ENCODE measurements around the gene PPP1R14D.

The PPP1R14D gene

DNA sequence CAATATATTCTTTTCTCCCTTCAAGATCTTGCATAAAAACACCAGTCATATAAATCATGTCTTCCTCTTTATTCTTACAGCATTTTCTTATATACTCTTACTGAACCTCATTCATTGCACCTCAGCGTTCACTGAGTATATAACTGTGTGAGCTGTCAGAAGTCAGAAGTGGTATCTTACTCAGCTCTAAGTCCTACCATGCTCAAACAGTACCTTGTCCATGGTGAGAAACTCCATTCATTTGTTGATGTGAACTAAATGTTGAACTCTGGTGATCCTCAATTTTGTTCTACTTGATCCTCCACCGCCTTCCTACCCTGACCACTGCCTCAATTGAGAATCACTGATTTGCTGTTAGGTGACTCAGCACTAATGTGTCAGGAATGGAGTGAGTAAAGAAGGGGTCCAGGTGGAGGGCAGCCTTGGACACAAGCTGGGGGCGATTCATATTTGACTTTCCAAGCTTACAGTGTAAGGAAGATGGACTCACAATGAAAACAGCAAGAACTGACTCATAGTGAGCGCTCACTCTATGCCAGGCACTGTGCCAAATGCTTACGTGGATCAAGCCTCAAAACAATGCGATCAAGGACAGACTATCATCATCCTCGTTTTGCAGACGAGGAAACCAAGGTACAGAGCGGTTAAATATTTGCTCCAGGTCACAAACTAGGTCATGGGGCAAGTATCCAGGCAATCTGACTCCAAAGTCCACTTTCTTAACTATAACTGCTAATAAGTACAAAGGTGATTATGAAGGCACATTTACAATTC is 35.1 kb downstream of the PPP1R14D start:
- no peak for DNase-seq
- in situ Hi-C loops (cut with MboI; ENCODE audit: low pct_unique_long_range_greater_than_20kb, low sequenced_read_pairs) = no loop called here

DNA sequence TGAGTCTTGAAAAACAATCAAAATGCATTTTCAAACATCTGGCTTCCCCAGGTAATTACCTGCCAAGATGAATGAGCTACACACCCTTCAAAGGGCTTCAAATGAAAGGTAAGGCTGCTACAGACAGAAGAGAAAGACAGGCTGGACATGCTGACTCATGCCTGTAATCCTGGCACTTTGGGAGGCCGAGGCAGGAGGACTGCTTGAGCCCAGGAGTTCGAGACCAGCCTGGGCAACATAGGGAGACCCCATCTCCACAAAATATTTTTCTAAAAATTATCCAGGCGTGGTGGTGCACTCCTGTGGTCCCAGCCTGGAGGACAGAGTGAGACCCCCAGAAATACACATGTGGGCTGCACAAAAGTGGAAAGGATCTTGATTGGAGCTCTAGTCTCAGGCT is 36.1 kb downstream of the PPP1R14D start:
- DNase-seq = no peak
- in situ Hi-C loops (cut with MboI; ENCODE audit: low pct_unique_long_range_greater_than_20kb, low sequenced_read_pairs) = no loop called here

DNA sequence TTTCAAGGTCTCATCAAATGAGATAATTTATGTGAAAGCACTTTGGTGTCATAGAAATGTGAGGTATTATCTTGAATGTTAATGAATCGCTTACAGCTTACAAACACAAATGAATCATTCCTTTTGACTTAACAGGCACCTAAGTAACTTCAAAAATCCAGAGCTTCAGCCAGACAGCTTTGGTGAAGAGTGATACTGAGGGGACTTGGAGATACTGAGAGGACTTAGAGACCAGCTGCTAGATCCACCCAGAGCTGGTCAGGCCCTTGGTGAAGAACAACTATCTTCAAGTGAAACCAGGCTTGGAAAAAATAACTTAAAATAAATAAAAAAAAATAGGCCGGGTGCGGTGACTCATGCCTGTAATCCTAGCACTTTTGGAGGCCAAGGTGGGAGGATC is 37.8 kb downstream of the PPP1R14D start:
- in situ Hi-C loops (cut with MboI; ENCODE audit: low pct_unique_long_range_greater_than_20kb, low sequenced_read_pairs) = no loop called here

DNA sequence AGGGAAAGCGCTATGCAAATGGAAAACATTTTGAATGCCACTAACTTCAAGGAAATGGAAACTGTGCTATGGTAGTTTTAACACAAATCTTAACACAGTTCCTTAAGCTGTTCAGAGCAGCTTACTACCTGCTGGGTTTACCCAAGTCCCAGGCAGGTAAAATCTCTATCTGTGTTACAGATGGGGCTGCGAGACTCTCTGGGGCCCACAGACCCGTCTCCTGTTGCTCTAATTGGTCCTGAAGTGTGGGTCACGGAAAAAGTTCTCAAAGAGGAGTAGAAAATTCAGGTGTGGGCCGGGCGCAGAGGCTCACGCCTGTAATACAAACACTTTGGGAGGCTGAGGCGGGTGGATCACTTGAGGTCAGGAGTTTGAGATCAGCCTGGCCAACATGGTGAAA is 38.5 kb downstream of the PPP1R14D start:
- in situ Hi-C loops (cut with MboI; ENCODE audit: low pct_unique_long_range_greater_than_20kb, low sequenced_read_pairs) = no loop called here

More for the DNA sequence above, 37.8 kb downstream of the PPP1R14D start:
- no peak for DNase-seq

DNA sequence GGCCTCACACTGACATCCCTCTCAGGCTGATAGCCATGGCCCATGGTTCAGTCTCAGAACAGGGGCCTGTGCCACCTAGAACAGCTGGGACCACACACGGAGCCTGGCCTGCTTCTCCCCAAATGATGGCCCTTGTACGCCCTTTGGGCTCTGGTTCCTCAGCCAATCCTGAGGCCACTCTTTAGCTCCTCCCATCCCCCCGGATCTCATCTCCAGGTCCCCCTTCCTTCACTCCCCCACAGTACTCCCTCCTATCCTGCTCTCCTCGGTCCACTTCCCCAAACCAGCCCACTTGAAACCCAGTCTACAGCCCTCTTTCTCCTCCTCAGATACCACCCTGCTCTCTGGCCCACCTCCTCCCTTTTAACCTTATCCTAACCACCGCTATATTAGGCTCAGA is 39.4 kb downstream of the PPP1R14D start:
- DNase-seq = no peak
- in situ Hi-C loops (cut with MboI; ENCODE audit: low pct_unique_long_range_greater_than_20kb, low sequenced_read_pairs) = no loop called here

More for the DNA sequence above, 38.5 kb downstream of the PPP1R14D start:
- no peak for DNase-seq

DNA sequence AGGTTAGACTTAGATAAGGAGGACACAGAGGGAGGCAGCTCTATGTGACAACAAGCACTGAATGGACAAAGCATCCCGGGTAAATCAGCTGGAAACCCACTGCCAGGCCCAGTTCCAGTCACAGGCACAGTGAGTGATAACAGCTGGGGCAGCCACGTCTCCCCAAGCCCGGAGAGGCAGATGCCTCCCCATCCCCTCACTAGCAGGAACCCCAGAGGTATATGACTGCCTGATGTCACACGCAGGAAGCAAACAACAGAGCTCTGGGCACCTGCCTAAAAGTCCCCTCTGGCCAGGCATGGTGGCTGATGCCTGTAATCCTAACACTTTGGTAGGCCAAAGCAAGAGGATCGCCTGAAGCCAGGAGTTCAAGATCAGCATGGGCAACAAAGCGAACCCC is 40.5 kb downstream of the PPP1R14D start:
- DNase-seq = no peak
- in situ Hi-C loops (cut with MboI; ENCODE audit: low pct_unique_long_range_greater_than_20kb, low sequenced_read_pairs) = no loop called here

DNA sequence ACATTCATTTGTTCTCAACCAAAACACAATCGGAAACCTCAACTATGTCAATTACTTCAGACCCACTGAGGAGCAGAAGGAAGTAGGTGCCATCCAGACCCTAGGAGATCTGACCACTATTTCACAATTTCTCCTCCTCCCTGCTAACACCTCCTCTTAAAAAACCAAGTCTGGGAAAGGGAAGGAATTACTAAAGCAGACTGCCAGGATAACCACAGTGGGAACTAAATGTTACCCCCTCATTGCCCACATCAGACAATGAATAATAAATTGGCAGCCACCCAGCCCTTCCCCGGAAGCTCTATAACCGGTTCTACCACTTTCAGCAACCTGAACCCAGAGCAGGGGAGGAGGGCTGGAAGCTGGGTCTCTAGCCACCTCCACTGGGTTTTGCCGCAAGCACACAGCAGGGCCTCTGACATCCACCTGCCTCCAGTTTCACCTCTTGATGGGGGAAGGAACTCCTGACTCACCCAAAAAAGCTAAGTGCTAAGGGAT is 41.1 kb downstream of the PPP1R14D start:
- peak; percentile 88 for DNase-seq
- in situ Hi-C loops (cut with MboI; ENCODE audit: low pct_unique_long_range_greater_than_20kb, low sequenced_read_pairs) = no loop called here

DNA sequence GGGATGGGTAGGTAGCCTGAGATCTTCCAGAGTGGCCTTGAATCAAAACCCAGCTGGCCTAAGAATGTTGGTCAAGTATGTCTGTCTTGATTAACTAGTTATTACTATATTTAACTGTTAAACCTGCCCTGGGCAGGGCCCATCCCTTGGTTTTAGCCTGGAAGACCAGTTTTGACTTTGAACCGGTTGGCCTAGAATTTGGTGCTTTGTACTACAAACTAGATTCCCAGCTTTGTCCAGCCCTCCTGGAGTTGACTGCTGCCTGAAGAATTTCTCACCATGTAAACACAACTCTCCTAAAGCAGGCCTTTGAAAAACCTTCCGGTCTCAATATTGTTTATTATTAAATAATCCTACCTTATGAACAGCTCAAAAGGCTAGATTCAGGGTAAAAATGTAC is 42.7 kb downstream of the PPP1R14D start:
- no peak for DNase-seq
- in situ Hi-C loops (cut with MboI; ENCODE audit: low pct_unique_long_range_greater_than_20kb, low sequenced_read_pairs) = no loop called here

DNA sequence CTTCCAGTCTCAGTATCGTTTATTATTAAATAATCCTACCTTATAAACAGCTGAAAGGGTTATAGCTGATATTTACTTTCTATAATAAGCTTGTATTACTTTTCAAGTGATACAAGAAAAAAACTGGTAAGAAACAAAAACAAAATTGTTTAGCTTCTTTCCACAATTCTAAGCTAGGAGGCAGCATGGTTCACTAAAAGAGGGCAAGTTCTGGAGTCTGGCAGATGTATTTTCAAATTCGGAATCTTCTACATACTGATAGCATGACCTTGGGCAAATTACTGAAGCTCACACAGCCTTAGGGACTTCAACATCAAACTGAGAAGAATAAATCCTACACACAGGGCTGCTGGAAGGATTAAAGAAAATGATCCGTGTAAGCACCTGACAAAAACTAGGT is 43.3 kb downstream of the PPP1R14D start:
- in situ Hi-C loops (cut with MboI; ENCODE audit: low pct_unique_long_range_greater_than_20kb, low sequenced_read_pairs) = no loop called here

DNA sequence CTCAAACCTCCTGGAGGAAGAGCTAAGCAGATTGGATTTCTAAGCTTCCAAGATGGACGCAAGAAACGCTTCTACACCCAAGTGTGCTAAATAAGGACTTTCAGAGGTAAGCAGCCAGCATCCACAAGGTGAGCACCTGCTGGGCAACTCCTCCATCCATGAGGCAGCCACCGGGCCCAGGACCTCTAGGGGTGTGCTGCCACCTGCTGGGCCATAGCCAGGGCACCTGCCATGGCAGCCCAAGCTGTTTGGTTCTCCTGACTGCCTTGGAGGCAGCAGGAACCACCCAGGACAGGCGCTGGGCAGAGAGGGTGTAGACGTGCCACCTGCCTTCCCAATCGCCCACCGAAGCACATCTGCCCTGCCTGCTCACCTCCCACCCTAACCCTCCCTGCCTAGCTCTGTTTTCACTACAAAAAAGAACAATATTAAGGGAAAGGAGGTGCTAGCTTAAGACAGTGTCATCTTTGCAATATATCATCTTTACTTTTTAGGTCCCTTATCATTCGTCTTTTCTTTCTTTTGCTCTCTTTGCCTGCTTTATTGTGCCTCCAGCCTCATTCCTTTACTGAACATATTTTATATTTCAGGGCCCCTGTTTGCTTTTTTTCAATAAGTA is 45.8 kb downstream of the PPP1R14D start:
- in situ Hi-C loops (cut with MboI; ENCODE audit: low pct_unique_long_range_greater_than_20kb, low sequenced_read_pairs) = no loop called here
- peak; percentile 71 for DNase-seq

More for the DNA sequence above, 43.3 kb downstream of the PPP1R14D start:
- no peak for DNase-seq

DNA sequence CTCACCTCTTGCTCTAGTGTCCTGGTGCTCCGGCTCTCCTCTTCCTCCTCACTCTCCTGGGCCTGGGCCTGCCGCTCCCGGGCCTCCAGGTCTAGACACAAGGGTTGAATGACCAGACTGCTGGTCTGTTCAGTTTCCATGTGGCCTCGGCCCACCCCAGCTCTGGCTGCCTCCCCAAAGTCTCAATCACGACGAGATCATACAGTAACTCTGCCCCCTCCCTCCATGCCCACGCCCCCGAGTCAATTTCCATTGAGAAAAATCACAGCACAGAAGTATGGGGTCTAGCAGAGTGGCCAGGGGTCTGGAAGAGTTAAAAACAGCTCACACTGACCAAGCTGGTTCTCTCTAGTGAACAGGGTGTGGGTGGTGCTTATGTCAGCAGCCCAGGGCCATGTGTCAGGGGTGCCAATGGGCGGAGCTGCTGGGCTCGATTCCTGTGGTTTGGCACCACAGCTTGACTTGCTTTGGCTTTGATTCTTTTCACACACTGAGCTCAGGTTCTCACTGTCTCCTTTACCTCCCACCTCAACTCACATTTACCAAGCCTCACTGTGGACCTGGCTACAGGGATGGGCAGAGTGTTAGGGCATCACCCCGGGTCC is 51.9 kb downstream of the PPP1R14D start:
- DNase-seq = no peak
- in situ Hi-C loops (cut with MboI; ENCODE audit: low pct_unique_long_range_greater_than_20kb, low sequenced_read_pairs) = no loop called here

DNA sequence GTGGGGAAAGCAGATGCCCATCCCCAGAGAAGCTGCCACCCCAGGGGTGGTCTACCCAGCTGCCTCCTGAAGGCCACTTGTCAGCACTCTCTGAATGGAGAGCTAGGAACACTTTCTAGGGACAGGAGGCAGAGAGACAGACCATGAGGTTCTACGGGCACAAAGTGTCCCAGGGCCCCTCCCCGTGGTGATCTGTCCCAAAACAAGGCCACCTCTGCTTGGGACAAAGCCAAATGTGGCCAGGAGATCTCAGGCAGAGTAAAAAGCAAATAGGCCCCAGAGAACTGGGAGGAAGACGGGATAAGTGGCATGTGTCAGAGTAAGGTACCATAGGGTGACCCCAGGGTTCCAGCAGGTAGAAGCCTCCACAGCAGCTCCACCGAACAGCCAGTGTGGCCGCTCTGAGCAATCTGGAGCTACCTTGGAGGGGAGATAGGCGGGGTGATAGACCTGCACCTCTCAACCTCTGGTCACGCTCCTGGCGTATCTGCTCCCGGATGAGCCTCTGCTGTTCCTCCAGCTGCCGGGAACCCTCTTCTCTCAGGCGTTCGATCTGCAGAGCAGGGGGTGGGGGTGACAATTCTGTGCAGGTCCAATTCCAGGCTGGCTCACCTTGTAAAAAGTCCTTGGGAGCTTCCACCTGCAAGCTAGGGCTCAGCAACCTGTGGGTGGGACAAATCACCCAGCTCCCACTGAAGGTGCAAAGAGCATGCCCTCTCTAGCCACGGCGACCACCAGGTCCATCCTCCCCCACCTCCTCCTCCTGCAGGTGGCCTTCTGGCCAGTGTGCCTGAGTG is 52.6 kb downstream of the PPP1R14D start:
- in situ Hi-C loops (cut with MboI; ENCODE audit: low pct_unique_long_range_greater_than_20kb, low sequenced_read_pairs) = no loop called here

DNA sequence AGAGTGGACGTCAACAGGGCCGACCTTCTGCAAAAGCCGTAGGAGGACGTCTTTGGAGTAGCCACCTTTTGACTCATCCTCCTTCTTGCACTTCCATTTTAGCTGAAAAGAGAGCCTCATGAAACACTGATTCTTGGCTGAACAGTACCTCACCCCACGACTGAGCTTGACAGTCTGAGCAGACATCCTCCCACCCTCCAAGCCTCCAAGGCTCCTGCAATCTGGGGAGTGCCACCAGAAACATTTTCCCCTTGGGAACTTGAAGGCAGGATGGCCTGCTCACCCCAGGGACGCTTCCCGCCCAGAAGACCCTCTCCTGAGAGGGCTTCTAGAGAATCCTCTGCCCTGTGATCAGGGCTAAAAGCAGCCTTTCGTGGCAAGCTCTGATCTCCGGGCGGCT is 53.5 kb downstream of the PPP1R14D start:
- in situ Hi-C loops (cut with MboI; ENCODE audit: low pct_unique_long_range_greater_than_20kb, low sequenced_read_pairs) = no loop called here
- DNase-seq = no peak

More for the DNA sequence above, 52.6 kb downstream of the PPP1R14D start:
- DNase-seq = no peak

DNA sequence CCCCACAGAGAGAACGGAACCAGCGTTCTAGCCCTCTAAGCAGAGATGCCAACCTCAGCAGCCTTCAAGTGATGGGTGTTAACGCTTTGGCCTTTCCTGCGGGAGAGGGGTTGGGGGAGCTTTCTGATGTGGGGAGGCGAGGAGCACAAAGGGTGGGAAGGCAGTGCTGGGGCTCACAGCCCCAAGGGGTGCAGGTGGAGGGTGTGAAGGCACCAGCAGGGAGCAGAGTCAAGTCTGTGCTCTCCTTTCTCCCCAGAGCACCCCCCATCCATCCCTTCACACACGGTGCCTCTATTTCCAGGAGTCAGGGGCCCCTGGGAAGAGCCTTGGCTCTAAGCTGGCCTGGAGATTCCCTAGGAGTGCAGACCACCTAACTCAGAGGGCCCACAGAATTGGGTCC is 54.6 kb downstream of the PPP1R14D start:
- no peak for DNase-seq
- in situ Hi-C loops (cut with MboI; ENCODE audit: low pct_unique_long_range_greater_than_20kb, low sequenced_read_pairs) = no loop called here

DNA sequence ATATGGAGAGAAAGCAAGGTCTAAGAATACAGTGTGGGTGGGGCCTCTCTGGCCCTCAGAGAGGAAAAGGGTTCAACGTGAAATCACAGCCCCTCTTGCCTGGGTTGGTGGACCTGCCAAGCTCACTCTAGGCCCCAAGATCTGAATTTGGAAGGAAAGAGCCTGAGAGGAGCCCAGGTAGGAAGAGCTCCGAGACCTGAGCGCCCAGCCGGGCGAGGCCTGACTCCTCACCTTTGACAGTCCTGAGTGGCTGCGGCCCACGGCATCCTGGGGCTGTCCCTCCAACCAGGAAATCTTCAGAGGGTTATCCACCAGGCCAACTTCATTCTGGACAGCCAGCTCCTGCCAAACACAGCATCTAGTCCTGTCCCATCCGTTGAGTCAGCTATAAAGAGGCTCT is 55.0 kb downstream of the PPP1R14D start:
- DNase-seq = no peak
- in situ Hi-C loops (cut with MboI; ENCODE audit: low pct_unique_long_range_greater_than_20kb, low sequenced_read_pairs) = no loop called here

DNA sequence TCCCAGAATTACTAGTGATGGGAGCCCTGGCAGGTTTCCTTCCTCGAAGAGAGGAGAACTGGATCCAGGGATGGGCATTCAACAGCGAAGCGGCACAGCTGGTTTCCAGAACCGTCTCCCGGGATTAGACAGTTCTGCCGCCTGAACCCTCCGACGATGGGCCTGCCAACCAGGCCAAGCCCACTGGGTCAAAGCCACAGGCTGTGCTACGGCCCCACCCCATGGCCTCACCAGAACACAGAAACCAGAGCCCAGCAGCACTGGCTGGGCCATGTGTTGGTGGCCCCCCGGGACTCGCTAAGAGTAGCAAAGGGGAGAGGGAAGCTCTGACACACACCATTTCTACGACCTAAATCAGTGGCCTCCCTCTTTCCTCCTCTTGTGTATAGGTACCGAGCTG is 56.5 kb downstream of the PPP1R14D start:
- in situ Hi-C loops (cut with MboI; ENCODE audit: low pct_unique_long_range_greater_than_20kb, low sequenced_read_pairs) = no loop called here
- DNase-seq = no peak

DNA sequence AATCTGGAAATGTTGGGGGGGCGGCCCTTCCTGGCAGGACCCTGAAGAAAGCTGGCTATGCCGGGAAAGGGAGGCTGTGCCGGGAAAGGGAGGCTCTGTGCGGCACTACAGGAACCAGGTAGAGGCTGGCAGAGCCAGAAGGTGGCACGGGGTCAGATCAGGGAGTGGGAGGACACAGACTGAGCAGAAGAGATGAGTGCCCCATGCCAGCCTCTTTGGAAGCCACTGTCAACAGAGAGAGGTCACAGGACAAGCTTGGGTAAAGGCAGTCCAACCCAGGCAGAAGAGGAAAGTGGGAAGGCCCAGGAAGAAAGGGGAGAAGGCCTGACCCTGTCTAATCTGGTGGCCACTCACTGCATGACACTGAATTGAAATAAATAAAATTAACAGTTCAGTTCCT is 57.3 kb downstream of the PPP1R14D start:
- in situ Hi-C loops (cut with MboI; ENCODE audit: low pct_unique_long_range_greater_than_20kb, low sequenced_read_pairs) = no loop called here
- no peak for DNase-seq

DNA sequence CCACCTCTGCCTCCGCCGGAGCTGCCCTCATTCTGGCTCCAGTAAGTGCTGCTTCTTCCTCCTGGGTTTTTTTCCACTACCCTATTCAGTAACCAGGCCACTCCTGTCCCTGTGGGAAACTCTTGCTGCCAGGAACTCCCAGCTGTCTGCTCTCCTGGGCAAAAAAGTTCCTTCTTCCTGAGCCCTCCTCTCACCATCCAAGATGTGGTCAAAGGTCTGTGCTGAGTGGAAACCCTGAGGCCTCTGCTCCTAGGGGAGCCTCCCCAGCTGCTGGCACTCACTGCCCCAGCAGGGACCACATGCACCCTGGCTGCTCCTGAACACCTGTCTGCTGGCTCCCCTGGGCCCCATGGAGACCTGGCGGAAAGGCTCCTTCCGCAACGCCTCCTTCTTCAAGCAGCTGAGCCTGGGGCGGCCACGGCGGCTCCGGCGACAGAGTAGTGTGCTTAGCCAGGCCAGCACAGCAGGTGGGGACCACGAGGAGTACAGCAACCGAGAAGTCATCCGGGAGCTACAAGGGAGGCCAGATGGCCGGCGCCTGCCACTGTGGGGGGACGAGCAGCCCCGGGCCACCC is 58.3 kb downstream of the PPP1R14D start:
- DNase-seq = no peak
- in situ Hi-C loops (cut with MboI; ENCODE audit: low pct_unique_long_range_greater_than_20kb, low sequenced_read_pairs) = no loop called here
